A549 treated with DMSO at 1 μM for 4 hours (cell line): ENCODE measurements around the gene XPOT. TPM values are rescaled to one million over a fixed set of nuclear protein-coding genes. Genes with fewer than 3 reads are reported as not detected.

Source experiments
- total RNA-seq: library from RNA; stranded (reverse); fragments of 200-300 nt; extraction: Qiagen RNA extraction; gene quantifications from 5 replicates; pipeline ENCODE4 v1.2.3, GENCODE V29; 2022; ENCODE audit warnings: low read depth

The XPOT gene, protein sequence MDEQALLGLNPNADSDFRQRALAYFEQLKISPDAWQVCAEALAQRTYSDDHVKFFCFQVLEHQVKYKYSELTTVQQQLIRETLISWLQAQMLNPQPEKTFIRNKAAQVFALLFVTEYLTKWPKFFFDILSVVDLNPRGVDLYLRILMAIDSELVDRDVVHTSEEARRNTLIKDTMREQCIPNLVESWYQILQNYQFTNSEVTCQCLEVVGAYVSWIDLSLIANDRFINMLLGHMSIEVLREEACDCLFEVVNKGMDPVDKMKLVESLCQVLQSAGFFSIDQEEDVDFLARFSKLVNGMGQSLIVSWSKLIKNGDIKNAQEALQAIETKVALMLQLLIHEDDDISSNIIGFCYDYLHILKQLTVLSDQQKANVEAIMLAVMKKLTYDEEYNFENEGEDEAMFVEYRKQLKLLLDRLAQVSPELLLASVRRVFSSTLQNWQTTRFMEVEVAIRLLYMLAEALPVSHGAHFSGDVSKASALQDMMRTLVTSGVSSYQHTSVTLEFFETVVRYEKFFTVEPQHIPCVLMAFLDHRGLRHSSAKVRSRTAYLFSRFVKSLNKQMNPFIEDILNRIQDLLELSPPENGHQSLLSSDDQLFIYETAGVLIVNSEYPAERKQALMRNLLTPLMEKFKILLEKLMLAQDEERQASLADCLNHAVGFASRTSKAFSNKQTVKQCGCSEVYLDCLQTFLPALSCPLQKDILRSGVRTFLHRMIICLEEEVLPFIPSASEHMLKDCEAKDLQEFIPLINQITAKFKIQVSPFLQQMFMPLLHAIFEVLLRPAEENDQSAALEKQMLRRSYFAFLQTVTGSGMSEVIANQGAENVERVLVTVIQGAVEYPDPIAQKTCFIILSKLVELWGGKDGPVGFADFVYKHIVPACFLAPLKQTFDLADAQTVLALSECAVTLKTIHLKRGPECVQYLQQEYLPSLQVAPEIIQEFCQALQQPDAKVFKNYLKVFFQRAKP
- total RNA-seq, result 45.9 to 69.7 TPM (median 57.7 TPM) in 5 replicates

DNA sequence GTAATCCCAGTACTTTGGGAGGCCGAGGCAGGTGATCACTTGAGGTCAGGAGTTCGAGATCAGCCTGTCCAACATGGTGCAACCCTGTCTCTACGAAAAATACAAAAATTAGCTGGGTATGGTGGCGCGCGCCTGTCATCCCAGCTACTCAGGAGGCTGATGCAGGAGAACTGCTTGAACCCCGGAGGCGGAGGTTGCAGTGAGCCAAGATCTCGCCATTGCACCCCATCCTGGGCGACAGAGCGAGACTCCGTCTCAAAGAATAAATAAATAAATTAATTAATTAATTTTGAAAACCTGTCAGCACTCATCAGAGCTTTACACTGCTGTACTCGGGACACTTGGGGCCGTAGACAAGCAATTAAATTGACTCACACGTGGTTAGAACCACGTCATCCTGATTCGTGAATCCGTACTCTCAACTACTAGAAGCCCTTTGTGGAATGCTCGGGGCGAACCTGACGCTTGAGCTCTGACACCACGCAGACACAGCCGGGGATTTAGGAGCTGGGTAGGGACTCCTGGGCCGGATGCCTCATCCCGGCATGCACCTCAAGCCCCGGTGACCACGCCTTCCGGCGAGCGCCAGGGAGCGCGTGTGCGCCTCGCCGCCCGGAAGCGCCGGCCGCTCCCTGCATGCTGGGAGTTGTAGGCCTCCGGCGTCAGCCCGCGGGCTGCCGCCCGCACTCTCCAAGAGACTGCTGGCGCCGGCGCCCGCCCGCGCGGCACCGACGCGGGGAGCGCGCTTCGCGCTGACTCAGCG lies at the start of gene XPOT:
TSS of gene XPOT (plus strand) at position 686 of the 763 bp plus-strand sequence. CDS start 5,644 bp downstream, outside the sequence.

DNA sequence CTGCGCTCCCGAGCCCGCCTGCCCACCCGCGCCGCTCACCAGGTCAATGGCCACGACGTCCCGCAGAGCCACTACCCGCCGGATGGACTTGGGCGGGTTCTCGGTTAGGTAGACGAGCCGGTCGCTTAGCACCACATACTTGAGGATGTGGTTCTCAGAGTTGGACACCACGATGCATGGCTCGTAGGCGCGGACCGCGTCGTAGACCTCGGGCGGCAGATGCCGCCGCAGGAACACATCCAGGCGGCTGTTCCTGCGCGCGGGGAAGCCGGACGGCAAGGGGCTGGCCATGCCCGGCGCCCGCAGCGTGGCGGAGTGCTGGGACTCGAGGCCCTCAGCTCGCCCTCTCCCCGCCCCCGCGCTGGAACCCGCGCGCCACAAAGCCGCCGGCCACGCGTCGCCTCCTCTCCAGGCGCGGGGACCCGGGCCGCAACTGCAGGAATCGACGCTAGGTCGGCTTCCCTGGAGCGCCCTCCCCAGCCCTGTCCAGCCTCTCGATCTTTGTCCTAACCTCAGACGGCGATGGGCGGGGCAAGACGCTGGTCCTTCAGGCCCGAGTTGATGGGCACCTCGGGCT lies 13.8 kb upstream of the XPOT start, which contains the start of gene C12orf56:
TSS of gene C12orf56 (minus strand) at position 484 of the 577 bp plus-strand sequence. CDS start at position 291, 193 bp downstream.

DNA sequence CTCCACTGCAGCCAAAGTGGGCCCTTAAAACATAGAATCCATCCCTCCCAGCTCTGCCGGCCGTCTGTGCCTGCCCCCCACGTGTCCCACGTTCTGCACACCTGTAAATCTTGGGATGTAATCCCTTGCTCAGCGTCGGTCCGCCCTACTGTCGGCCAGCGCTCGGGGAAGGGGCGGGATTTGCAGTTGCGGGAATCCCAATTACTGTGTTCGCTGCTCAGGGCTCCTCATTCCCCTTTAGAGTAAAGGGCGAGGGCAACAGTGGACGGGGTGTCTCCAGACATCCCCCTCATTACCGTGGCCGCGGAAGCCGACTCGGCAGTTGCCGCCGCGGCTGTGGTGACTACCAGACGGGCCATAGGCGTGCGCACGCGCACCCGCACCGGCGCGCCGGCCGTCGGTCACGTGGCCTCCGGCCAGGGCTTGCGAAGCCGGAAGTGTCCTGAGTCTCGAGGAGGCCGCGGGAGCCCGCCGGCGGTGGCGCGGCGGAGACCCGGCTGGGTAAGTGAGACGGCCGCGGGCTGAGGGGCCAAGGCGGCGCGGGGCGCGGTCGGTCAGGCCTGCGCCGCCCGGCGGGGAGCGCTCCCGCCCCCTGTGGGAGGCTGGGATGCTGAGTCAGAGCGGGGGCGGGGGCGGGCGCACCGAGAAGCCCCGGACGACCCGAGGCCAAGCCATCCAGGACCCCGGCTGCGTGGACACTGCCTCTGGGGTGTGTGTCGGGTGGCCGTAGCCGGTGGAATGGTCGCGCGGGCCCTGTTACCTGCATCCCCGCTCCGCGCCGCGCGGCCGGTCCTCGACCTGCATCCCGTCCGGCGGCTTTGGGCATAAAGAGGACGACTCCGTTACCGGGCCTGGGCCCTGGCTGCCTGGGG lies 47.7 kb downstream of the XPOT start, which contains the start of gene TBK1:
TSS of gene TBK1 (plus strand) at position 434 of the 872 bp plus-strand sequence. CDS start 3,751 bp downstream, outside the sequence.

Other genes with a start within 250 kb of the XPOT start
- gene KICS2, start 182.1 kb upstream of the XPOT start, total RNA-seq, result 8.7 to 10.0 TPM (median 8.8 TPM) in 5 replicates
- 0.10 to 0.13 TPM in 2 of 5 replicates, not detected in the others for gene C12orf56, start 13.6 kb upstream of the XPOT start, total RNA-seq
- gene TBK1, start 47.7 kb downstream of the XPOT start, total RNA-seq, result 23.5 to 29.7 TPM (median 26.4 TPM) in 5 replicates
- gene RASSF3, start 206.1 kb downstream of the XPOT start, total RNA-seq, result 28.3 to 39.5 TPM (median 33.2 TPM) in 5 replicates